Stimulated activated CD4-positive, alpha-beta T cell treated with anti-CD3 and anti-CD28 coated beads, Interleukin-4, amount 100 ng/mL, for 24 hours (primary cell): ENCODE data around the gene RNF103.
"Not testable (repeated sequence)": the region's sequence is repeated elsewhere in the genome, so short reads cannot be mapped to it uniquely, and the experiment has no call there.

Source experiments
- DNase-seq: peaks from one replicate; pipeline ENCODE4 v3.0.0-alpha.2; 2020

Gene RNF103, protein sequence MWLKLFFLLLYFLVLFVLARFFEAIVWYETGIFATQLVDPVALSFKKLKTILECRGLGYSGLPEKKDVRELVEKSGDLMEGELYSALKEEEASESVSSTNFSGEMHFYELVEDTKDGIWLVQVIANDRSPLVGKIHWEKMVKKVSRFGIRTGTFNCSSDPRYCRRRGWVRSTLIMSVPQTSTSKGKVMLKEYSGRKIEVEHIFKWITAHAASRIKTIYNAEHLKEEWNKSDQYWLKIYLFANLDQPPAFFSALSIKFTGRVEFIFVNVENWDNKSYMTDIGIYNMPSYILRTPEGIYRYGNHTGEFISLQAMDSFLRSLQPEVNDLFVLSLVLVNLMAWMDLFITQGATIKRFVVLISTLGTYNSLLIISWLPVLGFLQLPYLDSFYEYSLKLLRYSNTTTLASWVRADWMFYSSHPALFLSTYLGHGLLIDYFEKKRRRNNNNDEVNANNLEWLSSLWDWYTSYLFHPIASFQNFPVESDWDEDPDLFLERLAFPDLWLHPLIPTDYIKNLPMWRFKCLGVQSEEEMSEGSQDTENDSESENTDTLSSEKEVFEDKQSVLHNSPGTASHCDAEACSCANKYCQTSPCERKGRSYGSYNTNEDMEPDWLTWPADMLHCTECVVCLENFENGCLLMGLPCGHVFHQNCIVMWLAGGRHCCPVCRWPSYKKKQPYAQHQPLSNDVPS

DNA sequence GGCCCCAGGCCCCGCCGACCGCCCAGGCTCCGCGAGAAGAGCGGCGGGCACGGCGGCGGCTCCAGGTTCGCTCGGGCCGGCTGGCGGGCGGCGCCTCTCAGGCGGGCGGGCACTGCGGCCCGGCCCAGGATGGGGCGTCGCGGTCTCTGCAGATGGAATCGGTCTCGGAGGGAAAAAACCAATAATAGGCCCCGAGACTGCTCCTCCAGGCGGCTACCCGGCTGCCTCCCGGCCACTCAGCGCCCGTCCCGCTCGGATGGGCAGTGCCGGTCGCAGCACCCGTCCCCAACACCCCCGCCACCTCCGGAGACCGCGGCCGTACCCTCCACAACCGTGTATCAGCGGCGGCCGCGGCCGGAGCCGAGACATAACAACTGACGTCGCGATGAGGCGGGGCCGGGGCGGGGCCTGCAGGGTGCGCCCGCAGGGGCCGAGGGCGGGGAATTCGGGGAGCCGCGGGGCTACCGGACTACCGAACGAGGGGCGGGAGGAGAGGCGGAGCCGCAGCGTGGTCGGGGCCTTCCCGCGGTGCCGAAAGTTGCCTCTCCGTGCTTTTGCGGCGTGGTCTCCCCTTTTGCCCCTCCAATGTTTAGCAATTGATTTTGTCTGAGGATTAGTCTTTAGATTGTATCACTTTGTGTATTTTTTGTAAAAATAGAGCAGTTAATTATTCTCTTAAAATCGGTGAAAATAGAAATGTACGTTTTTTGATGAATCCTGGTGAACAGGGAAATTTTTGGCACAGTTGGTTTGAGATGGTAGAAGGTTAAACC, at the start of gene RNF103:
TSS of gene RNF103 (minus strand) at position 372 of the 773 bp plus-strand sequence. CDS start 979 bp downstream, outside the sequence.
- DNase-seq: peak; percentile 94

DNA sequence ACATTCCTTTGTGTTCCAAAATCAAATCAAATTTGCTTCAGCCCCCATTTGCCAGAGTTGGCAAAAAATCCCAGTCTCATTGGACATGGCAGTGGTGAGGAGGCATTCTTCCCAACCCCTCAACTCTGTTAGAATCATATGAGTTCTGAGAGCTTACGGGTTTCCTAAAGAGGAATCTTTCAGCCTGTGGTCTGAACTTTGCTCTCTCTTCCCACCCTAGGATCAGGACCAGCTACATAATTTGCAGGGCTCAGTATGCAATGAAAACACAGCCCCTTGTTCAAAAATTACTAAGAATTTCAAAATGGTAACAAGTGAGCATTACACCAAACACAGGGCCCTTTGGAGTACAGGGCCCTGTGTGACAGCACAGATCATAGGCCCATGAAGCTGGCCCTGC, 49.3 kb upstream of the RNF103 start:
- no peak for DNase-seq

DNA sequence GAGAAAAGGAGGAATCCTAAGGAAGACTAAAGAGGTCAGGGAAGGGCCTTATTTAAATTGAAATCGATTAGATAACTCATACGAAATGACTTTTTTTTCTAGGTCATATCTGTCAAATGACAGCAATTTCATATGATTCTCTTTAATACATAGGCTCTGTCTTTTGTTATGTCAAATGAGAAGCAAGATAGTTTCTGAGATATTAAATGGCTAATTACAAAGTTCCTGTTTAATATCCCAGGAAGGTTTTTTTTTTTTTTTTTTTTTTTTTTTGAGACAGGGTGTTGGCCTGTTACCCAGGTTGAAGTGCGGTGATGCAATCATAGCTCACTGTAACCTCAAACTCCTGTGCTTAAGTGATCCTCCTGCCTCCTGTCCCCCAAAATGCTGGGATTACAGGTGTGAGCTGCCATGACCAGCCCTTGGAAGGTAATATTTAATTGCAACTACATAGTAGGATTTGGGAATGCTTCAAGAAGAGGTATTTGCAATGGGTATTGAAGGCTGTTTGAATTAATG, 48.4 kb upstream of the RNF103 start:
- DNase-seq: no peak

DNA sequence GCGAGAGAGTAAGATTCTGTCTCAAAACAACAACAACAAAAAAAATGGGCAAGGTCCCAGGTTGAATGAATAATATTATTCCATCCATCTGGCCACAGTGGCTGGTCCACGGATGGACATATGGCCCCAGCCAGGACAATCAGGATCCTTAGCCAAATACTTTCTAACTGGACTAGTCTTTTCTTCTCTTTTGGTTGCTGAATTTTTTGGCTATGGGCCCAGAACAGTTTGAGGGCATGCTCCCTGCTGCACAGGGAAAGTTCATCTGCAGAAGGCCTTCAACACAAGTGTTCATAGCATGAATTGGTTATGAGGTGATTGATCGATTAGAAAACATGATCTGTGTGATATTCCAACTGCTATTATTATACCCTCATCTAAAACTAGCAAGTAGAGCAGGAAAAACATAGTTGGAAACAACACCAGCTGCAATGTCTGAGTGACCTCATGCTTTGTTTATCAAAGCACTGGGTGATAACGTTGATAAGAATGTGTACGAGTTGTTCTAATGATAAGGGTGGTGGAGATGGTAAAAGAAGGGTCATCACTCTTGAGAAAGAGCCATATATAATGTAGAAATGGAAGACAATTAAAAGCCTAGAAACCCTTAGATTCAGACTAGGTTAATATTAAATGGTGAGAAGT, 47.8 kb upstream of the RNF103 start:
- DNase-seq: no peak

DNA sequence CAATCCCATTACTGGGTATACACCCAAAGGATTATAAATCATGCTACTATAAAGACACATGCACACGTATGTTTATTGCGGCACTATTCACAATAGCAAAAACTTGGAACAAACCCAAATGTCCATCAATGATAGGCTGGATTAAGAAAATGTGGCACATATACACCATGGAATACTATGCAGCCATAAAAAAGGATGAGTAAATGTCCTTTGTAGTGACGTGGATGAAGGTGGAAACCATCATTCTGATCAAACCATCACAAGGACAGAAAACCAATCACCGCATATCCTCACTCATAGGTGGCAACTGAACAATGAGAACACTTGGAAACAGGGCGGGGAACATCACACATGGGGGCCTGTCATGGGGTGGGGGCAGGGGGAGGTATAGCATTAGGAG, 45.7 kb upstream of the RNF103 start:
- DNase-seq: not testable (repeated sequence)

DNA sequence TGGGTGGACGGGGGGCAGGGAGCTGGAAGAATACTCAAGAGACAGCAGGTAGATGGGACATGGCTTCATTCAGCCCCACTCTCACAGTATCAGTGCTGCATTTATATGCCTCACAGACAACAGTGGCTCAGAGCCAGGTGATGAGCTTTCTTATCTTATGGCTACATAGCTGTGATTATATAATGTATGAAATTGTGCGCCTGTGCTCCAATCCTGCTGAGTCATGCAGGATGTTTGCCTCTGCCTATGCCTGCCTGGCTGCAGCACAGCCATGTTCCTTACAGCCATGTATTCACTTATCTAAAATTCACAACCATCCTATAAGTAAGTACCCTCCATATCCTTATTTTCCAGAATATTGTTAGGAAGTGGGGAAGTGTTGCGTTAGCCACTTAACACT, 37.7 kb upstream of the RNF103 start:
- DNase-seq: no peak

DNA sequence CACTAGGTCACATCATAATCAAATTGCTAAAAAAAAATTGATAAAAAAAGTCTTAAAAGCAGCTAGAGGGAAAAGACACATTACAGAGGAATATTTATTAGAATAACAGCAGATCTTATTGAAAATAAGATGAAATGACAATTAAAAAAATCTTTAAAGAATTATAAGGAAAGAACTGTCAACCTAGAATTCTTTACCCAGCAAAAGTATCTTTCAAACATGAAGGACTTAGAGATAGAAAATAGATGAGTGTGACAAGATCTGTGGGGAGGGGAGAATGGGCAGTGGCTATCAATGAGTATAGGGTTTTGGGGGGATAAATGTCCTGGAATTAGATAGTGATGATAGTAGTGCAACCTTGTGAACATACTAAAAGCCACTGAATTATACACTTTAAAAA, 26.5 kb upstream of the RNF103 start:
- no peak for DNase-seq

DNA sequence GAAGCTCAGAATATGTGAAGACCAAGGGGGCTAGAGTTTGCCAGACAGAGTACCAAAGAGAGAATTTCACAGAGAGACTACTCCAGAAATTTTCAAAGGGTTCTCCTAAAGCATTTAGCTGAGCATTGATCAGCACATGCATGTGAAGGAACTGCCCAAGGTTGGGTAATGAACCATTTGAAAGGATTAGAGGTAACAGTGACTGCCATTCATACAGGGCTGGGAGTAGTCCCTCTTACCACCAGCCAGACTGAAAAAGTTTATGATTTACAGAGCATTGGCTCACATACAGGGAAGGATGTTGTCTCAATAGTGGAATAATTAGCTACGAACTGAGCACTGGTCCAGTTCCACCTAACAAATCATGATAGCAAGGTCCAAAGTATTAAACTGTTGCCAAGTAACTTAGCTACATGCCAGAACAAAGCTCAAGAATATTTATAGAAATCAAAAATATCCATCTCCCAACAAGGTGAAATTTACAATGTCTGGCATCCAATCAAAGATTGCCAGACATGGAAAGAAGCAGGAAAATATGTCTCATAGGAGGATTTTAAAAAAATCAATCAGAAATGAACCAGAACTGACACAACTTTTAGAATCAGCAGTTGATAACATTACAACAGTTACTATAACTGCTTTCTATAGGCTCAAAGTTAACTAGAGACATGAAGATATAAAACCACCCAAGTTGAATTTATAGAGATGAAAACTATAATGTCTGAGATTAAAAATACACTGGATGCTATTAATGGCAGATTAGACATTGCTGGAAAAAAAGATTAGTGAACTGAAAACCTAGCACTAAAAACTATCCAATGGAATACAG, 25.7 kb upstream of the RNF103 start:
- no peak for DNase-seq

DNA sequence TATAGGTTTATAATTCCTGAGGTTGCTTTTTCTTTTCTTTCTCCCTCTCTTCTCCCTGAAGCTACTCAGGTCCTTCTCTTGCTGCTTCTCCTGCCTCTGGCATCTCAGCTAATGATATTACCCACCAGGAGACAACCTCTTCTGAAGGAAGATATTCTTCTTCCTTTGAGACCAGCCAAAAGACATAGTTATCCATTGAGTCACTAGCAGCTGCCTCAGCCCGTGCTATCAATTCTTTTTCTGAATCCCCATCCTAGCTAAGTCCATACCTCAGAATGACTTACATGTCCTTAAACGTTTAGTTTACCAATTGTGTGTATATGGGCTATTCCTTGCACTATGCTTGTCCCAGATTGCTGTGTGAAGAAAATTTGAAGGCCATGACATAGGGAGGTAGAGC, 25.0 kb upstream of the RNF103 start:
- DNase-seq: no peak

DNA sequence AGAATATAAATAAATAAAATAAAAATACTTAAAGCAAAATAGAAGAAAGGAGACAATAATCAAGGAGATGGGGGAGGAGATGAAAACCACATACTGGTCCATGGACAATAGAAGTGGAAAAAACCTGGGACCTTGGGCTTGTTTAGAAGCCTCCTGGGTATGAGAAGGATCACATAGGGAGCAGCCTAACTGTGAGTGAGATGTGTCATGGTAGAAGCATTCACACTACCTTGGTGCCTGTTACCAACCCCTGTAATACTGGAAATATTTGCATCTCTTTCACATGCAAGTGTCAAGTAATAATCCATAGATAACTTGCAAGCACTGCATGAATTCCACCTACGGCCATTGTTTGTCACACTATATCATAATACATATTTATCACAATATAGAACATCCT, 23.2 kb upstream of the RNF103 start:
- no peak for DNase-seq

DNA sequence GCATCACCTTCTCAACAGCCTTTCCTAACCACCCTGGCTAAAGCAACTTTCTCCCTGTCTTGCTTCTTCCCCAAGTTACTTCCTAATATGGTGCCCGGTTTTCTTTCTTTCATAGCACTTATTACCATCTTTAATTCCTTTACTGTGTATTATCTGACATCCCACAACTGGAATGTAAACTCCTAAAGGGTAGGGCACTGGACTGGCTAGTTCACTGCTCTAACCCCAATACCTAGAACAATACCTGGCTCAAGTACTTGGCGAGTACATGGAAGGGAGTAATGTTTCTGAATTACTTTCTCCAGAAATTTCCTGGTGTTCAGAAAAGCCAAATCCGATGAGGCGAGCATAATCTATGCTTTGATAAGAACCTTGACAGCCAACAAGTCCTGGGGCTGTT, 22.7 kb upstream of the RNF103 start:
- no peak for DNase-seq

DNA sequence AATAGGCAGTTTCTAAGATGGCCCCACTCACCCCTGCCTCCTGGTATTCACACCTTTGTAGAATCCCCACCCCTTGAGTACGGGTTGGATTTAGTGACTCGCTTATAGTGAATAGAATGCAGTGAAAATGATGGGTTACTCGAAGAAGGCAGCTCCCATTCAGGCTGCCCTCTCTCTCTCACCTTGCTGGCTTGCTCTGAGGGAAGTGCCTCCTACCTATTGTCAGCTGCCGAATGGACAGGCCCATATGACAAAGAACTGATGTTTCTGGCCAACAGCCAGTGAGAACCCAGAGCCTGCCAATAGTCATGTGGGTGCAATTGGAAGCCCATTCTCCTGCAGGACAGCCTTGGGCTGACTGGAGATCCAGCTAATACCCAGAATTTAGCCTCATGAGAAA, 22.1 kb upstream of the RNF103 start:
- DNase-seq: no peak

DNA sequence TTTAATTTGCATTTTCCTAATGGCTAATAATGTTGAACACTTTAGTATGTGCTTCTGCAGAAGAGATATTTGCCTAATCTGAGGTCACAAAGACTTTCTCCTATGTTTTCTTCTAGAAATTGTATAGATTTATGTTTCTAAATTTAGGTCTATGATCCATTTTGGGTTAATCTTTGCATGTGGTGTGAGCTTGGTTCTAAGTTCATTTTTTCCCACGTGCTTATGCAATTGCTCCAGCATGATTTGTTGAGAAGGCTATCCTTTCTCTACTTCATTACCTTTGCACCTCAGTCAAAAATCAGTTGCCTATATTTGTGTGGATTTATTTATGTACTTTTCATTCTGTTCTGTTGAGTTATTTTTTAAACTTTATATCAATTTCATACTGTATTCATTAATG, 15.0 kb upstream of the RNF103 start:
- no peak for DNase-seq

DNA sequence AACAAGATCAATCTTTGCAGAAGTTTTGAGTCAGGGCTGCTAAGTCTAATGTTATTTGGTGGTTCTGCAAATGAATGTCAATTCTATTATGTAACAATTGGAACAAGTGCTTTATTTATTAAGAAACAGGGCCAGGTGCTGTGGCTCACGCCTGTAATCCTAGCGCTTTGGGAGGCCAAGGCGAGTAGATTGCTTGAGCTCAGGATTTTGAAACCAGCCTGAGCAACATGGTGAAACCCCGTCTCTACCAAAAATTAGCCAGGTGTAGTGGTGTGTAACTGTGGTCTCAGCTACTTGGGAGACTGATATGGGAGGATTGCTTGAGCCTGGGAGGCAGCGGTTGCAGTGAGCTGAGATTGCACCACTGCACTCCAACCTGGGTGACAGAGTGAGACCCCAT, 13.2 kb upstream of the RNF103 start:
- DNase-seq: no peak

DNA sequence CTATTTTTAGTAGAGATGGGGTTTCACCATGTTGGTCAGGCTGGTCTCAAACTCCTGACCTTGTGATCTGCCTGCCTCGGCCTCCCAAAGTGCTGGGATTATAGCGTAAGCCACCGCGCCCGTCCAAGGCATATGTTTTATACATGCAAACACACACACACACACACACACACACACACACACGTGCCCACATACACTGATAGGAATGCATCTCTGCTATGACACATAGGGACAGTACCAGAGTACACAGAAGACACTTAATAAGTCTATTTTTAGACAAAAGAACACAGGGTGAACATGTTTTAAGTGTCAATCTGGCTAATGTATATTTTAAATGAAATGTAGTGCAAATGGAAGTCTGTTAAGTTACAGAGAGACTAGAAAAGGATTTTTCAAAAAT, 10.7 kb upstream of the RNF103 start:
- no peak for DNase-seq

DNA sequence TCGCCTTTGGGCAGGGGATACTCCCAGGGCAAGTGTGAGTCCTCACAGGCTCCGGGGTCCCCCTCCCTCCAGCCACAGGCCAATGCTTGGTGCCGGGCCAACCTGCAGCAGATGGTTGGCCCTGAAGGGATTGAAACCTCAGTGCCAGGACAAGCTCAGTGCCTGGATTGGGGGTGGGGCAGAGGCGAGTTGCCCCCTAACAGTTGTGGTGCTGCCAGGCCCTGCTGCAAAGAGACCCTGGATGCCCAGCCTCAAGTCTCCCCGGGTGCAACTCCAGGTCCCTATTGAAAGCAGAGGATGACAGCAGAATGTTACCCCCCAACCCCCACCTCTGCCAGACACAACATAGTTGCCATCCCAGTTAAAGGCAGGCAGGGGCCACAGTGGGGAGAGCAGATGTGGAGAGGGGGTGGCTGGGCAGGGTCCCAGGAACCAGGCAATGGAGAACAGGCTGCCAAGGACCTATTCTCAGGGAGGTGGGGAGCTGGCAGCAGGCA, 9.5 kb upstream of the RNF103 start:
- DNase-seq: no peak

DNA sequence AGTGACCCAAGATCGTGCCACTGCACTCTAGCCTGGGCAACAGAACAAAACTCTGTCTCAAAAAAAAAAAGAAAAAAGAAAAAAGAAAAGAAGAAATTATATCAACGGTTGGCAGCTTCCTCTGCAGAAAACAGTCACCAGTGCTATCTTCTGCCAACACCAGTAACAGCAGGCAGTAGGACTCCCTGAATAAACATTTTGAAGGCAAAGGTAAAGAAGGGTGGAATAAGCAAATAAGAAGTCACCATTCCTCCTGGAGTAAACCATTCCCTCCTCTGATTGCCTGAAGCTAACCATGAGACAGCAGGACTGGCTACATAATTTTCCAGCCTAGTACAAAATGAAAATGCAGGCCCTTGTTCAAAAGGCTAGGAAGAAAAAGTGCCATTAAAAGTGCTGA, 9.0 kb upstream of the RNF103 start:
- DNase-seq: no peak

DNA sequence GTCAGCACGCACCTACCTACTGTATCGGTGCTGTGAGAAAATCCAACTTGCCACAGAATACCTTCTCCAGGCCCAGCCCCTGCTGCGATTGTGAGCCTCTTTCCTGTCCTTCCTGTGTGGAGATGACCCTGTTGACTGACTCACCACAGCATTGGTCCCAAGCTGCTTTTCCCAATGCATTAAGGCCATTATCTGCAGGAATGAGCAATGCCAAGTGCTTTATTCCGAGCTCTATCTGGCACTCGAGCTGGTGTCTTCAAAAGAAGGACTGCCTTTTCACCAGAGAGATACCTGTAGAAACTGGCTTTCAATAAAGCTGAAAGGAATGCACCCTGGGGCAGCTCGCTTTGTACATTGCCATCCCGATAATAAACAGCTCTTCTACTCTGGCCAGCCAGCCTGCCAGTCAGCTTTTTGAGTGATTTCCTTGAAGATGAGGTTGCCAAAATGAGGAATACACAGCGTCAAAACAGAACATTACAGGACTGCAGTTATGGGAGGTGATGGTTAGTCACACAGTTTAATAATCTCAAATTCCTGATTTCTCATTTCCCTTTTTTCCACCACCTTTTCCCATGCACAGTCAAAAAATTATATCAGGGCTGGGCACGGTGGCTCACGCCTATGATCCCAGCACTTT, 8.3 kb upstream of the RNF103 start:
- DNase-seq: no peak

DNA sequence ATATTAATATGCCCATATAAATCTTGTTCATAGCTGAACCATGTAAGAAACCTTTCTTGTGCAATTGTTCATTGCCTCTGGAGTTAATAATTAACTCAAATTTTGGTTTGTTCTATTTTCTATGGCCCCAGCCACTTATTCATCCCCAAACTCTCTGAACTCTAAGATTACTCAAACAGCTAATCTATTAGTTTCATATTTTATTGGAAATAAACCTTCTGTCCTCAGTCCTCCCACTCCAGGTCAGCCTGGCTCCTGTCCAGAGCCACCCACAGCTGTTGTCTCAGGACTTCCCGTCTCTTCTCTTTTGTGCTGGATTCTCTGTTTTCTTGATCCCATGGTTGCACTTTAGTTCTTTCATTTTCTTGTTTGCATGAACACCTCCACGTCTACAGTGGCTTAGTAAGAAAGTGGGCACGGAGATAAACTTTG, 4.4 kb upstream of the RNF103 start:
- no peak for DNase-seq

DNA sequence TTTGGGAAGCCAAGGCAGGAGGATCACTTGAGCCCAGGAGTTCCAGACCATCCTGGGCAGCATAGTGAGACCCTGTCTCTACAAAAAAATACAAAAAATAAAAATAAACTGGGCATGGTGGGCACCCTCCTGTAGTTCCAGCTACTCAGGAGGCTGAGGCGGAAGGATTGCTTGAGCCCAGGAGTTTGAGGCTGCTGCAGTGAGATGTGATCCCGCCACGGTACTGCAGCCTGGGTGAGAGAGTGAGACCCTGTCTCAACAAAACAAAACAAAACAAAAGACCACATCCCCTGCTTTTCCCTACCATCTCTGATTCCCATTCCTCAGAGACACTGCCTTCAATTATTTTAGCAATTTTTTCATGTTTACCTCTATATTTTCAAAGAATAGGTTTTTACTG, 3.9 kb upstream of the RNF103 start:
- no peak for DNase-seq

DNA sequence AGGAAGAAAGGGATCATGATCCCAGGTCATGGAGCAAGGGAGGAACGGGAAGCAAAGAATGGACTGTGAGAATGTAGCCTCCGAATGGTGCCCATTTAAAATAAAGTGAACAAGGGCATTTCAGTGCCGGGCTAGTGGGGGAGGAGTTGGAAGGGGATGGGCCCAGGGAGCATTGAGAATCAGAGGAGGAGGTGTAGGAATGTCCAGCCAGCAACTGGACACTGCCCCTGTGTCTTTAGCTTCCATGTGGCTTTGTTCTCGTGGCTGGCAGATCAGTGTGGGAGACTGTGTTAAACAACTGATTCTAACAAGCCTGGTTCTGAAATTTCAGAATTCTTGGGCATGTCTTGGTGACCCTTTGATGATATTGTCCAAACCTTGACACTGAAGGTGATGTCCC, 1.4 kb upstream of the RNF103 start:
- no peak for DNase-seq

DNA sequence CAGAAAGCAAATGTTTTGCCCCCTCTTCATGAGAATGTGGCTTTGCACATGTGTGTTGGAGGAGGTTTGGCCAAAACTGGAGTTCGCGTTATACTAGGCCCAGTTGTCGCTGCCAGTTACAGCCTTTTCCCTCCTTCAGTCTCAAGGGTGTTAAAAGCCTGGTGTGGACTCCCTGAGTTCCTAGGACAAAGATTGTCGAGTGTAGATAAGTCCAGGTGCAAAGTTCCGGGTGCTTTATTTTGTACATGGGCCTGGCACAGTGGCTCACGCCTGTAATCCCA, 542 bp upstream of the RNF103 start:
- no peak for DNase-seq
